Erythroblast (primary cell): ENCODE data around the gene HIGD1C.

Experiments used
- GATA1 ChIP-seq: IDR thresholded peaks from 2 replicates; pipeline ENCODE4 v1.6.1; 2011; ENCODE audit warnings: low read depth, mild to moderate bottlenecking, control low read depth, low read length, moderate library complexity
- POLR2A ChIP-seq: IDR thresholded peaks from 2 replicates; pipeline ENCODE4 v1.6.1; 2011; ENCODE audit warnings: mild to moderate bottlenecking, low read length

- TF ChIP-seq POLR2A (no peak), GATA1 (no peak)
These were observed 24.0 kb upstream of the HIGD1C start for GRCh38 chr12:50928392-50928791.
